Measurements from ENCODE around the gene CCDC88C.

Gene CCDC88C

GRCh38 chr14:91305650-91306431, 111.8 kb downstream of the CCDC88C start:
- no peak for DNase-seq

GRCh38 chr14:91303924-91304229, 113.7 kb downstream of the CCDC88C start:
- DNase-seq: no peak

- DNase-seq: no peak
Measured at GRCh38 chr14:91303091-91303923, 114.3 kb downstream of the CCDC88C start.

GRCh38 chr14:91302391-91302790, 115.2 kb downstream of the CCDC88C start:
- no peak for DNase-seq

GRCh38 chr14:91300957-91301356, 116.7 kb downstream of the CCDC88C start:
- no peak for DNase-seq

GRCh38 chr14:91300283-91300895, 117.2 kb downstream of the CCDC88C start:
- no peak for DNase-seq

GRCh38 chr14:91299121-91300115, 118.2 kb downstream of the CCDC88C start:
- no peak for DNase-seq

- no peak for DNase-seq
Measured at GRCh38 chr14:91298576-91298975, 119.0 kb downstream of the CCDC88C start.

GRCh38 chr14:91297081-91297711, 120.4 kb downstream of the CCDC88C start:
- DNase-seq: no peak

- DNase-seq: no peak
Measured at GRCh38 chr14:91295851-91296796, 121.5 kb downstream of the CCDC88C start.

- DNase-seq: no peak
Measured at GRCh38 chr14:91295276-91295845, 122.3 kb downstream of the CCDC88C start.

- DNase-seq: no peak
Measured at GRCh38 chr14:91294153-91294552, 123.5 kb downstream of the CCDC88C start.

GRCh38 chr14:91293281-91293680, 124.3 kb downstream of the CCDC88C start:
- no peak for DNase-seq

GRCh38 chr14:91292491-91292890, 125.1 kb downstream of the CCDC88C start:
- DNase-seq: no peak

GRCh38 chr14:91291786-91292405, 125.7 kb downstream of the CCDC88C start:
- no peak for DNase-seq

- DNase-seq: no peak
Measured at GRCh38 chr14:91290986-91291385, 126.6 kb downstream of the CCDC88C start.

GRCh38 chr14:91289464-91289863, 128.2 kb downstream of the CCDC88C start:
- no peak for DNase-seq

GRCh38 chr14:91288876-91289275, 128.7 kb downstream of the CCDC88C start:
- no peak for DNase-seq

- peak; percentile 60 to 70 for DNase-seq
Measured at GRCh38 chr14:91286530-91286937, 131.1 kb downstream of the CCDC88C start.

Data from AML-193 (cell line).